A549 (cell line): Measurements from ENCODE around the gene VNN1.
A peak's percentile ranks its signal among the peaks of the same experiment; 100 is the strongest.
"Not testable (repeated sequence)": the region's sequence is repeated elsewhere in the genome, so short reads cannot be mapped to it uniquely, and the experiment has no call there.

Experiments
- ATOH8 ChIP-seq: fragments of 250-450 bp; sonication (Bioruptor Pico); IDR thresholded peaks from 2 replicates; pipeline ENCODE4 v1.5.0; 2020; ENCODE audit warnings: low read depth, mild to moderate bottlenecking, moderate library complexity
- CBX8 ChIP-seq: fragments of 200-600 bp; sonication (generic); IDR thresholded peaks from 2 replicates; pipeline ENCODE4 v1.6.1; 2016
- CHD4 ChIP-seq: fragments of 200-600 bp; sonication (generic); IDR thresholded peaks from 2 replicates; pipeline ENCODE4 v1.6.1; 2016; ENCODE audit warnings: antibody characterized with exemption, mild to moderate bottlenecking, borderline replicate concordance
- CTCF ChIP-seq: fragments of >200 bp; sonication (Bioruptor Twin); formaldehyde crosslinking; IDR thresholded peaks from 3 replicates; pipeline ENCODE4 v1.5.1; 2016
- HOXB13 ChIP-seq: fragments of 250-450 bp; sonication (Bioruptor Pico); IDR thresholded peaks from 2 replicates; pipeline ENCODE4 v1.5.0; 2020; ENCODE audit warnings: low read depth, mild to moderate bottlenecking, moderate library complexity
- MAFK ChIP-seq: fragments of 450-650 bp; IDR thresholded peaks from 2 replicates; pipeline ENCODE4 v1.6.1; 2014; ENCODE audit not compliant: partially characterized antibody
- MAX ChIP-seq: IDR thresholded peaks from 2 replicates; pipeline ENCODE4 v1.6.1; 2012
- MYC ChIP-seq: IDR thresholded peaks from 2 replicates; pipeline ENCODE4 v1.6.1; 2012; ENCODE audit warnings: mild to moderate bottlenecking, inconsistent platforms, low read length, improper control_type of control experiment, borderline replicate concordance
- POLR2A ChIP-seq: IDR thresholded peaks from 2 replicates; pipeline ENCODE4 v1.6.1; 2012; ENCODE audit warnings: mild to moderate bottlenecking, low read length
- RCOR1 ChIP-seq: fragments of 150-350 bp; IDR thresholded peaks from 2 replicates; pipeline ENCODE4 v1.6.1; 2014; ENCODE audit warnings: antibody characterized with exemption, low read length, low read depth
- RNF2 ChIP-seq: fragments of 200-600 bp; sonication (generic); IDR thresholded peaks from 2 replicates; pipeline ENCODE4 v1.6.1; 2016; ENCODE audit warnings: low read depth, mild to moderate bottlenecking, antibody characterized with exemption, moderate library complexity, borderline replicate concordance
- USF2 ChIP-seq: fragments of 450-650 bp; IDR thresholded peaks from 2 replicates; pipeline ENCODE4 v1.6.1; 2014; ENCODE audit warnings: antibody characterized with exemption
- ZC3H11A ChIP-seq: fragments of 450-650 bp; IDR thresholded peaks from 2 replicates; pipeline ENCODE4 v1.6.1; 2014; ENCODE audit warnings: antibody characterized with exemption, mild to moderate bottlenecking
- ZFP36 ChIP-seq: fragments of 450-650 bp; IDR thresholded peaks from 2 replicates; pipeline ENCODE4 v1.6.1; 2014; ENCODE audit warnings: borderline replicate concordance; ENCODE audit not compliant: partially characterized antibody

GRCh38 chr6:132635906-132636305 is 77.9 kb downstream of the VNN1 start:
- not testable (repeated sequence) for TF ChIP-seq RCOR1; CTCF; RNF2; MAX; ZFP36; POLR2A; CBX8; HOXB13 (CRISPR knock-in tag); ATOH8 (CRISPR knock-in tag); ZC3H11A; MYC; CHD4; USF2
- peak; percentile 34 for TF ChIP-seq MAFK
